Smooth muscle cell of the brain vasculature (primary cell): Measurements from ENCODE around the gene TBC1D9.
"Not testable (repeated sequence)": the region's sequence is repeated elsewhere in the genome, so short reads cannot be mapped to it uniquely, and the experiment has no call there.

Experiments used
- DNase-seq: peaks from one replicate; pipeline ENCODE4 v3.0.0-alpha.2; 2012; ENCODE audit warnings: low read depth, low spot score

Gene TBC1D9

DNA sequence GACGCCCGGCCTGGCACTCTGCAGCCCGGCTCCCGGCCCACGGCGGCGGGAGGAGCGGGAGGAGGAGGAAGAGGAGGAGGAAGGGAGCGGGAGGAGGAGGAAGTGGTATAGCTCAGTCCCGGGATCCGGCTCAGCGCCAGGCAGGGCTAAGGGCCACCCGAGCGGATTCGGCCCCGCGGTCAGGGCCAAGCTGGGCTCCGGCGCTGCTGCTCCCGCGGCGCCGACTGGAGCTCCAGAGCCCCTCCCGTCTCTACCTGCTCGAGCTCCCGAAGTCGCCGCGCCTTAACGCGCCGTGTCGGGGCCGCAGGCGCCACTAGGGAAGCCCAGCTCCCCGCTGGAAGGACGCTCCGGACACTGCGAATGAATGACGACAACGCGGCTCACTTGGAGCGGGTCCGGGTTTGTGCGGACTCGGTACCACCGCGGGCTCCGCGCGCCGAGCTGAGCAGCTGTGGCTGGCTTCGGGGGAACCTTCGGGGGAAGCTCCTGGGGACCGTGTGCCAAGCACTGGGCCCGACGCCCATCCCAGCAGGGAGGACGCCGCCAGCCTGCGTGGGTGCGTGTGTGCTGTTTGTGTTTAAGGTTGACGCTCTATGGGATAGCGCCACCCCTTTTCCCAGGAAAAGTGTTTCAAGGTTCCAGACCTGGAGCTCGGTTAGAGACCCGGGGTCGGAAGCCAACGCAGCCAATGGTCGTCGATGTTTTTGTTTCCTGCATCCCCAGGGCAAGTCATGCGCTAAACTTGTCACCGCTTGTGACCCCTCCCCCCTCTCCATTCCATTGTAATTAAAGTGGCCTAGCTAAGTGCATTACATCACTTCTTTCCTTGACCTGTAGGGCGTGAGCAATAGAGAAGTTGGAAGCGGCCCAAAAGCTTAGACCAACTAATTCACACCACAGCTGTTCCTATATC lies at the start of gene TBC1D9:
TSS of gene TBC1D9 (minus strand) at position 67 of the 913 bp plus-strand sequence. CDS start 340 bp downstream, outside the sequence.
- no peak for DNase-seq

DNA sequence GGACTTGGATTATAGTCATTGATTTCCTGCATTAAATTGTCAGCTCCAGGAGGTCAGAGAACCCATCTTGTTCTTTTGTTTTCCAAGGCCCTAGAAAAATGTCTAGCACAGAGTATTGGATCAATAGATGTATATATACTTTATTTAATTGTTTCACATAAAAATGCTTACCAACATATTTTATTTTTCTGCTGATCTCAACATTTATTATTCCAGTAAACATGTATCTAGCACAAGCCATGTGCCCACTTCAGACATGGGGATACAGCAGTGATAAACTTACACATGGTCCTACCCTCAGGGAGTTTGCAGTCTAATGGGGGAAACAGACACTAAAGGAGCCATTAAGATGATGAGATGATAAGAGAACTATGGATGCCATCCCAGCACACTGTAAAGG lies 49.1 kb upstream of the TBC1D9 start:
- no peak for DNase-seq

DNA sequence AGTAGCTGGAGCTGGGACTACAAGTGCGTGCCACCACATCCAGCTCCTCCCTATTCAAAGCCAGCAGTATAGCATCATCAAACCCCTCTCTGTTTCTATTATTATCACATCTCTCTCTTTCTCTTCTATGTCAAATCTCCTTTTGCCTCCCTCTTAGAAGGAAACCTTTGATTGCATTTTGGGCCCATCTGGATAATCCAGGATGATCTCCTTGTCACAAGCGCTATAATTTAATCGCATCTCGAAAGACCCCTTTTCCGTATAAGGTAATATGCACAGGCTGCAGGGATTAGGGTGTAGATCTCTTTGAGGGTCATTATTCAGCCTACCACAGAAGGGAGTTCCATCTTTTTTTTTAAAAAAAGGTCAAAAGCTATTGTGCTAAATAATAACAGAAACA lies 46.4 kb upstream of the TBC1D9 start:
- no peak for DNase-seq

DNA sequence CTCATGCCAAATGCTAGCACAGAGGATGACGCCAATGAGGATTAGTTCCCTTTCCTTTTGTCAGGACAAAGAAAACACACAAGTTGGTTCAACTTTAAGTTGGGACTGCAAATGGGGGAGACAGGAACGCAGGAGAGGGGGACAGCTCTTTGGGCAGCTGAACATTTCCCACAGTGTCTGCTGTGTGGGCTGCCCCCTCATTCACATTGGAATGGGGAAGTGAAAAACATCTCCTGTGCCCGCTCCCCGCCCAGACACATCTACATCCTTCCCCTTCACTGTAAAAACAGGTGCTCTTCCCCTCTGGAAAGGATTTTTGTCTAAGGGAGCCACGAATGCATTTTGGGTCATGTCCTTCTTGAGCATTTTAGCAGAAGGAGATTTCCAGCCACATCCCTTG lies 44.5 kb upstream of the TBC1D9 start:
- DNase-seq = no peak

DNA sequence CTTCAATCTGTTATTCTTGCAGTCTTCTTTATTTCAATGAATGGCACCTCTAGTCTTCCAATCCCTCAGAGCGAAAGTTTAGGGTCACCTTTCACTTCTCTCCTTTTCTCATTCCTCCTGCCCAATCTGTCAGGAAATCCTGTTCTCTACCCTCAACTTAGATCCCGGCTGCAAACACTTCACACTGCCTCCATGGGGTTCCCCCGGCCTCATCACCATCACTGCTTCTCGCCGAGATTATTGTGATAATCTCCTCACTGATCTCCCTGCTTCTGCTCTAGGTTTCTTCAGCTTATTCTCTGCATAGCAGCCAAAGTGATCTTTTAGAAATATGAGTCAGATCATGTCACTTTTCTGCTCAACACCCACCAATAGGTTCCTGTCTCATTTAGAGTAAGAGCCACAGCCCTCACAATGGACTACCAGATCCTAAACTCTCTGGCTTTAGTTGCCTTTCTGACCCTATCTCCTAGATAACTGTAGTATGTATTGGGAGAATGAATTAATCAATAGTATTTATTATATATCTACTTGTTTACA lies 43.6 kb upstream of the TBC1D9 start:
- DNase-seq = no peak

DNA sequence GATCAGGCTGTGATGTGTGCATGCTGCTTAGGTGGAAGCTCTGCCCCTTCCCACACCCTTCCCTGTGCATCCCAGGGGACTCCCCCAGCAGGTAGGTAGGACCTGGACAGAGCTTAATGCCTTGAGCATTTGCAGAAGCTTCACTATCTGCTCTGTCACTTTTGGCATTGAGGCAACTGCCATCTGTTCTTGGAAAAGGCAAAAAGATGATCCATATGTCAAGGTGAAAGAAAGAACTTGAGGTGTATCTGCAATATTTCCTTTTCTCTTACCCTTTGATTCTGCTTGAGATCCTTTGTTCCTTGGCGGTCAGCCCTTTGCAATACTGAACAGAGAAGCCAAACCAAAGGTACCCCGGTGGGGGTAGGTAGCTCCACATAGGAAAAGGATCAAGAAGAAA lies 37.1 kb upstream of the TBC1D9 start:
- DNase-seq = no peak

DNA sequence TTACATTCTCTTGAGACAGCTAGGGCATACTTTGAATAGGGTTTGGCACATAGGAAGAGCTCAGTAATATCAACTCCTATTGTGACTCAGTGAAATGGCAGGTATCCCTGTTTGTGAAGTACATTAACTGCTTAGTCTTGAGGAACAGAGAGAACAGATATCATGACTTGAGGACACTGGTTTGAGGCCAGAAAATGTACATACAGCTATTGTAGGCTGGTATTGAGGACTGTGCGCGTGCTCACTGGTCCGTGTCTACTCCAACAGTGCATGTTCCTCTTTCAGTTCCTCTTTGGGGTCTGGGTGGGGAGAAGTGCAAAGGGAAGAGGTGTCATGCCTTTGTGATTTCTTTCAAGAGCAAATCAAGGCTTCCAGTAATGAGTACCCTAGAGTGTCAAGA lies 34.6 kb upstream of the TBC1D9 start:
- DNase-seq = no peak

DNA sequence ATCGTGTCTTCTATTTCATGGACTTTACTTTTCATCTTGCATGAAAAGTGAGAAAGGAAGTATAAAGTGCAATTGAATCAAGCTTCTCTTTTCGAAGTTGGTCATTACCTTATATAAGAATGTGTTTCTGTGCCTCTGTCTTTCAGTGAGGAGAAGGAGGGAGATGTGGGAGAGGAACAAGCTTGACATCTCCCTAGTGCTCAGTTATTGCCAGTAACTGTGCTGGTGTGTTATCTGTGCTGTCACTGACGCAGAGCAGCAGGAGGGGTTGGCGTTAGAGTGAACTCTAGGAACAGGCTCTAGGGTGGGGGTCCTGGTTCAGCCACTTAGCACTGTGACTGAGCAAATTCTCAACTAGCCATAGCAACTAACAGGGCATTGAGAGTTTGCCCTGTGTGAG lies 34.0 kb upstream of the TBC1D9 start:
- DNase-seq = no peak

DNA sequence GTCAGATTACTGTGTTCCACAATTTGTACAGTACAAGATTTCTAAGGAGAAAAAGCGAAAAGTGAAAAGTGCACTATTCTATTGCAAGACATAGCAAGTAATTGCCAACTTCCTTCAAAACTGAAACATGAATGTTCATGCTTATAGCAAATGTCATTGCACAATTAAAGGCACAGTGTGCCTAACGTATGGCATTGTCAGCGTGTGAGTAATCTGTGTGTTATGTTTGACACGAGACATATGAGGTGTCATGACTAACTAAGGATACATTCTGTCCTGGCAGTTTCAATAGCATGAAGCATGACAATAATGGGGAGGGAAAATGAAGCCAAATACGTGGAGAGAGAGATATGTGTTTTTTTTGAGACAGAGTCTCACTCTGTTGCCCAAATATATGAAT lies 33.6 kb upstream of the TBC1D9 start:
- DNase-seq = no peak

DNA sequence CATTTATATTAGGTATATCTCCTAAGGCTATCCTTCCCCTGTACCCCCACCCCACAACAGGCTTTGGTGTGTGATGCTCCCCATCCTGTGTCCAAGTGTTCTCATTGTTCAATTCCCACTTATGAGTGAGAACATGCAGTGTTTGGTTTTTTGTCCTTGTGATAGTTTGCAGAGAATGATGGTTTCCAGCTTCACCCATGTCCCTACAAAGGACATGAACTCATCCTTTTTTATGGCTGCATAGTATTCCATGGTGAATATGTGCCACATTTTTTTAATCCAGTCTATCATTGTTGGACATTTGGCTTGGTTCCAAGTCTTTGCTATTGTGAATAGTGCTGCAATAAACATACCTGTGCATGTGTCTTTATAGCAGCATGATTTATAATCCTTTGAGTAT lies 26.6 kb upstream of the TBC1D9 start:
- DNase-seq = not testable (repeated sequence)

DNA sequence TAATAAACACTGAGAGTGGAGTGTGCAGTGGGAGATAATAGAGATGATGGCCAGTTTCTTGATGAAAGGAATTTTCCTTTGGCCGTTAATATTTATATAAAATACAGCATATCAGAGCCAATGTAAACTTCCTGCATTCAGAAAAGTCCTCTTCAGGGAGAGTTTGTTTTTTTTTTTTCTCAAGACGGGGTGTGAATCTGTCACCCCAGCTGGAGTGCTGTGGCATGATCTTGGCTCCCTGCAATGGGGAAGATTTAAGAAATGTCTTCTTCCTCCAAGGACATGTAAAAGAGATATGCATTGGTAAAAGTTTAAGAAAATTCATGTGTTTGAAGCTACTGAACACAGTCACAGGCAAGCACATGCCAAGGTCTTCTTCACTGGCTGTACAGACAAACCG lies 25.4 kb upstream of the TBC1D9 start:
- DNase-seq = peak; percentile 3

DNA sequence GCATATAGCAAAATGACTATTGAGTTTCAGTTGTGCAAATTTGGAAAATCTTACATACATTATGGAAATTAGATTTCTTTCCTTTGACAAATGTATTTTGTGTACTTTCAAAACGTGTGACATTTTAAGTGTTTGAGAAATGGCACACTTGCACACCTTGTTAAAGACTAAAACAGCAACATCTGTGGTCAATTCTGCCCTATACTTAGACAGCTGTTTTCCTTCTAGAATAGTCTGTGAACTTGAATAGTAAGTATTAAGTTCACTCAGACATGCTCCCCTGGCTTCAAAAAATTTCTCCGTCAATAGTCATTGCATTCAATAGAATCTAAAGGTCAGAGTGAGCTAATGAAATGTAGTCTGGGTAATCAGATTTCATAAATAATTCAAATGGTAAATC lies 21.7 kb upstream of the TBC1D9 start:
- DNase-seq = no peak

DNA sequence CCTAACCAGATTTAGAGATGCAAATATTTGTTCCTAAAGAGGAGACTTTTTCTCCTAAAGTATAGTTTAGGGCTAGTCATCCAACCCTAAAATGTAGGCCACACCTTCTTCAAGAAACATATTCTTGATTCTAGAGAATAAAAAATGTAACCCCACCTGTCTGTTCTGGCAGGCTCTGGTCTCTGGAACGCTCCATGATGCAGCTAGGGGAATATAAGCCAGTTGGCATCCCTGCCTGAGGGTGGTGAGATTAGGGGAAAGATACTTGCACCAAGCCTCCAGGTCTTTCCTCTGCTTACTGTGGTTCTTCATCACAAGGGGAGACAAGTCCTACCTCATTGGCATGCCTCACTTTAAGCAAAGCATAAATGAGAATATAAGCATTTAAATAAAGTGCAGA lies 21.2 kb upstream of the TBC1D9 start:
- no peak for DNase-seq

DNA sequence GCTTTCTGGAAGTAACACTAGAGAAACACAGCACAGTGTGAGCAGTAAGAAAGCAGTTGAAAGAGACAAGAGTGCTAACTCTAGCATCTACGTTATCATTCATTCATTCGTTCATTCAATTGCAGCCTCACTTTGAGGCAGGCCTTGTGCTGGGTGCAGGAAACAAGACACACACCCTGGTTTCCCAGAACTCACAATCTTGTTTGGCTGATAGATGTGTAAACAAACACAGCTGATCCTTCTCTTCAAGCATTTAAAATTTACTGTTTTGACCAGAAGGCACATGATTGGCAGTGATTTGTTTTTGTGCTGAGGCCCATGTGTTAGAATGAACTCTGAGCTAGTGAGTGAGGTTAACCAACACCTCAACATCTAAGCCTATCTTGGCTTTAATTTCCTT lies 20.4 kb upstream of the TBC1D9 start:
- no peak for DNase-seq

DNA sequence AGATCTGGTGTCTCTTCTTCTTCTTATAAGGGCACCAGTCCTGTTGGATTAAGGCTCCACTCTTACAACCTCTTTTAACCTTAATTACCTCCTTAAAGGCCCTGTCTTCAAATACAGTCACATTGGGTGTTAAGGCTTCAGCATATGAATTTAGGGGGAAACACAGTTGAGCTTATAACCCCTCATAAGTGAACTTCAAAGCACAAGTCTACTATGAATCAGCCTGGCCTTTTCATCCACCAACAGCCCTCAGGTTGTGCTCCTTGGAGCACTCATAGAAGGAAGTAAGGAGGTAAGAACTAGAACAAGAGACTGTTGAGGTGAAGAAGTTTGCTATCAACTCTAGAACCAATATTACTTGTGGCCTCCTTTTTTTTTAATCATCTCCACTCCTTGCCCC lies 18.8 kb upstream of the TBC1D9 start:
- no peak for DNase-seq

DNA sequence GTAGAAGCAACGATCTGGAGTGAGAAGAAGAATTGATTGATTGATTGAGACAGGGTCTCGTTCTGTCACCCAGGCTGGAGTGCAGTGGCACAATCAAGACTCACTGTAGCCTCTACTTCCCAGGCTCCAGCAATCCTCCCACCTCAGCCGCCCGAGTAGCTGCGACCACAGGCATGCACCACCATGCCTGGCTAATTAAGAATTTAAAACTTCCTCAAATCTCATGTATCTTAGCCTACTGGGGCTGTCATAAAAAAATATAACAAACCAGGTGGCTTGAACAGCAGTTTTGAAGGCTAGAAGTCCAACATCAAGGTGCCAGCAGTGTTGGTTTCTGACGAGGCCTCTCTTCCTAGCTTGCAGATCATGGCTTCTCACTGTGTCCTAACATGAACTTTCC lies 18.3 kb upstream of the TBC1D9 start:
- no peak for DNase-seq

DNA sequence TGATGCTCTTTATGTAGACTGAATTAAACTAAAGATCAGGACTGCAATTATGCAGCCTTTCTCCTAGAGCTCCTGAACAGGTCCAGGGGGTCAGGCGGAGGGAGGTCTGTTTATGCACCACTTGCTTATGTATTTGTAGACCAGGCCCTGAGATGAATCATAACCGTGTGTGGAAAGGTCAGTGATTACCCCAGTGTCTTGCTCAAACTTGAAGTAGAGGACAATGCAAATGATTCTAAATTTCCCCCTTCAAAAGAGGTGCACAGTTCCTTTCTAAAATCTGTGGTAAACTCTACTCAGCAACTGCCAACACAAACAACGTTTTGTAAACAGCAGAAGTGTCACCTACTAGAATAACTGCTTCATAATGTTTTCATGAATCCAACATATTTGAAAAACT lies 13.0 kb upstream of the TBC1D9 start:
- no peak for DNase-seq

DNA sequence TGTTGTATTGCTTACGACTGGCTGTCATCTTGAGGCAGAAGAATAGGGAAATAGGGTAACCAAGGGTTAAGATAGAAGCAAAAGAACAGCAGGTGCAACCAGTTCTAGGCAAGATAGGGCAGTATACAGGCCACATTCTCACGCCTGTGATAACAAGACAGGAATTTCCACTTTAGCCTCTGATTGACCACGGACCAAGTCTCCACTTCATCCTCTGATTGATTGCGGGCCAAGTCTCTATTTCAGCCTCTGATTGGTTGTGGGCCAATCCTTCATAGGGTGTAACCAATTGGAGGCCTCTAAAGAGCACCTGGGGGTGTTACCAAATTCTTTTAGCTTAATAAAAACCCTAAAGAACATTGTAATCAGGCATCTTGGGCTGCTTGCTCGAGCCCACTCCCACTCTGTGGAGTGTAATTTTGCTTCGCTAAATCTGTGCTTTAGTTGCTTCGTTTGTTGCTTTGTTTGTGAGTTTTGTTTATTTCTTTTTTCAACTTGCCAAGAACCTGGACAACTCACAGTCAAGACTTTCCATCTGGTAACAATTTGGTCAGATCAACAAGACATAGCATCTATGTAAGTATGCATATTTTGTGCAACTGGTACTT lies 8.7 kb upstream of the TBC1D9 start:
- DNase-seq = no peak

DNA sequence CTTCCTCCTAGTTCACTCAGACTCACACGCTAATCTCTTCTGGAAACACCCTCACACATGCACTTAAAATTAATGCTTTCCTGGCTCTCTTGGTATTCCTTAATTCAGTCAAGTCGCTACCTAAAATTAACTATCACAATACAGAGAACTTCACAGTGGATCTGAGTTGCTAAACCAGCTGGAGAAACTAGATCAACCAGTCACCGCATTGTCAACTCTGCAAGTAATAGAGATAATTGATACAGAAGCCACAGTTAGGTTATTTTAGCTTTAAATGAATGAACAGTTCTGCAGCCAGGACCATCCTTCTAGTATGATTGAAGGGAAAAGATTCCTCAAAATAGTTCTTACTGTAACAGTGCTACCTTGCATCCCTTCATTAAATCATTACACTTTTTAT lies 6.0 kb upstream of the TBC1D9 start:
- no peak for DNase-seq

DNA sequence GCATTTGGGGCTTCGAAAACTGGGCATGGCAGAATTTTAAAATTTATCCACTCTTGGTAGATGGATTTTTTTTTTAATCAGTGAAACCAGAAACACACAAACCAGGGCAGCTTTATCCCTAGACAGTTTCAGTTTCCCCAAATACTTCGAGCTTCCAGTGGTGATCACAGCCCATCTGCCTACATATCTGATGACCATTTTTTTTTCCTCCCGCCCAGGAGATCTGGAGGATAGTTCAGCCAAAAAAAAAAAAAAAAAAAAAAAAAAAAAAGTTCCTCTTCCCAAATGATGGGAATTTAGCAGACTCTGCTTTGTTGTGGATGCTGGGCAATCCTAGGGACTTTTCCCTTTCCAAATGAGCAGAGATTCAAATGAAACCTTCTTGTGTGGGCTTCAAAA lies 1.0 kb upstream of the TBC1D9 start:
- DNase-seq = no peak

DNA sequence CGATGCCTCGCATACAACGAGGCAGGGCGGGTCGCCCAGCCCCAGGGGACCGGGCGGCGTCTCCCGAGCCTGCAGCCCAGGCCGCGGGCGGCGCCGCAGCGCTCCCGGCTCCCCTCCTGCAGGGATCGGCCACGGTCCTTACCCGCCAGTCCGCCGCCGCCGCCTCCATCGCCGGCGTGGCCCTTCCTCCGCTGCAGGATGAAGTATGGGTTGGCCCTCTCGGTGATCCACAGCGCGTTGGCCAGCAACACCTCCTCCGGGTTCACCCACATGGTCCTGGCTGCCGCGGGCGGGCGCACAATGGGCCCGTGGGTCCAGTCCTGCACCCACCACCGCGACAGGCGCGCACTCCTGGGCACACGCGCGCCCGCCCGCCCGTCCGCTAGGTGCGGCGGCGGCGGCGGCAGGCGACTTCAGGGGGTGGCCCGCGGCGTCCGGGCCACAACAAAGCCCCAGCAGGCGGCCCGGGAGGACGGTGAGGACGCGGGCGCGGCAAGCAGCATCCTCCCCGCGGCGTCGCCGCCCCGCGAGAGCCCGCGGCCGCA lies 339 bp downstream of the TBC1D9 start:
- DNase-seq = no peak

DNA sequence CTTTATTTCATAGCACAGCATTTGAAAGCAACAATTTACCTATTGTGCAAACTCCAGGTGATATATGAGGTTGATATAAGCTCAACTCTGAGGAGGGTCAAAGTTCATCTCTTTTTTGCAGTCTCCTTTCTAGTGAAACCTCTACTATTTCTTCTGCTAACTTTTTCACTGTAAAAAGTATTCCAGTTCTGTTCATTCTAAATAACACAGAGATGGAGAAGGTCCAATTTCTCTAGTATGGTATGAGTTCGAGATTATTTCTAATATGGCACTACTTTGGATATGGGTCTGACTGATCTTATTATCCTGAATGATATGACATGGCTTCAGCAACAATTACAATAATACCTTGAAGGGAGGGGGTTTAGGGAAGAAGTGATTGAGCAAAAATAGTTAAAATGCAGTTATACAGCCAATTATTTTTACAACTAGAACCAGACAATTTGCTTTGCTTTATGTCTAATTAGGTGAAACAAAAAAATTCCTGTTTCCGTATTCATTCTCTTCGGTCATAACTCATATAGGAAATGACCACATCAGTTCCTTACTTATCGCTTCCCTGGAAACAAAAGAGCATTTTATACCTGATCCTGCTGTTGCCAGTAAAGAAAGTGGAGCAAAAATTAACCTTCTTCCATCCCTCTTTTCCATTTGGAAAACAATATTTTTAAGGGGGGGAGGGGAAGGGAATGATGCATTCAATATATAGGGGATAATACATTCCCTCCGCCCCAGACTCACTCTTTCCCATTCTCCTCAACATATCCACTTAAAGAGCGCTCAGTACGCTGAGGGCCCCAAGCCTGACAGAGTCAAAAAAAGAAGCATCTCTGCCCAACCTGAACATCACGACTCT lies 1.0 kb downstream of the TBC1D9 start:
- DNase-seq = no peak
